Neural progenitor cell (in vitro differentiated cells): ENCODE results near the gene SMYD3.

ENCODE experiments used
- EZH2 ChIP-seq: fragments of 200-600 bp; sonication (generic); IDR thresholded peaks from 2 replicates; pipeline ENCODE4 v1.6.1; 2017; ENCODE audit warnings: antibody characterized with exemption, mild to moderate bottlenecking, moderate library complexity
- EZH2phosphoT487 ChIP-seq: fragments of 200-600 bp; sonication (generic); IDR thresholded peaks from 2 replicates; pipeline ENCODE4 v1.6.1; 2017; ENCODE audit warnings: antibody characterized with exemption
- TF ChIP-seq, protein P1 (sequence below): fragments of 200-600 bp; sonication (generic); IDR thresholded peaks from 2 replicates; pipeline ENCODE4 v1.5.1; 2017; ENCODE audit warnings: antibody characterized with exemption, mild to moderate bottlenecking

DNA sequence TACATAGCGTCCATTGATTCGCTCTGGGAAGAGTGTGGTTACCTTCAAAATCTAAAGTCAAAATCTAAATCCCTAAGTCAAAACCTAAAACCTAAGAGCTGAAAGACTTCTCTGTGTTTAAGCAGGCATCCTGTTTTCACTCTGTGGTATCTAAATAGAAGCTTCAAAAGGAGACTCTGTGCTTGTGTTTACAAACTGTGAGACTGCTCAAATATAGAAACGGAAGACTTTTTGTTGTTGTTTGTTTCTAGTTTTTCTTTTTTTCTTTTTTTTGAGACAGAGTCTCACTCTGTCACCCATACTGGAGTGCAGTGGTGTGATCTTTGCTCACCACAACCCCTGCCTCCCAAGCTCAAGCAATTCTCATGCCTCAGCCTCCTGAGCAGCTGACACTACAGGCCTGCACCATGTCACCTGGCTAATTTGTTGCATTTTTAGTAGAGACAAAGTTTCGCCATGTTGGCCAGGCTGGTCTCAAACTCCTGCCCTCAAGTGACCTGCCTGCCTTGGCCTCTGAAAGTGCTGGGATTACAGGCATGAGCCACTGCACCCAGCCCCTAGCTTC is 425.9 kb downstream of the SMYD3 start:
- TF ChIP-seq, protein P1, sequence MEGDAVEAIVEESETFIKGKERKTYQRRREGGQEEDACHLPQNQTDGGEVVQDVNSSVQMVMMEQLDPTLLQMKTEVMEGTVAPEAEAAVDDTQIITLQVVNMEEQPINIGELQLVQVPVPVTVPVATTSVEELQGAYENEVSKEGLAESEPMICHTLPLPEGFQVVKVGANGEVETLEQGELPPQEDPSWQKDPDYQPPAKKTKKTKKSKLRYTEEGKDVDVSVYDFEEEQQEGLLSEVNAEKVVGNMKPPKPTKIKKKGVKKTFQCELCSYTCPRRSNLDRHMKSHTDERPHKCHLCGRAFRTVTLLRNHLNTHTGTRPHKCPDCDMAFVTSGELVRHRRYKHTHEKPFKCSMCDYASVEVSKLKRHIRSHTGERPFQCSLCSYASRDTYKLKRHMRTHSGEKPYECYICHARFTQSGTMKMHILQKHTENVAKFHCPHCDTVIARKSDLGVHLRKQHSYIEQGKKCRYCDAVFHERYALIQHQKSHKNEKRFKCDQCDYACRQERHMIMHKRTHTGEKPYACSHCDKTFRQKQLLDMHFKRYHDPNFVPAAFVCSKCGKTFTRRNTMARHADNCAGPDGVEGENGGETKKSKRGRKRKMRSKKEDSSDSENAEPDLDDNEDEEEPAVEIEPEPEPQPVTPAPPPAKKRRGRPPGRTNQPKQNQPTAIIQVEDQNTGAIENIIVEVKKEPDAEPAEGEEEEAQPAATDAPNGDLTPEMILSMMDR, result no peak
- TF ChIP-seq EZH2 (no peak), EZH2phosphoT487 (no peak)
